NCI-H1048 (cell line): Measurements from ENCODE around the gene PTPRN2.

Experiments
- DNase-seq: peaks from one replicate; lab custom pipeline; 2025; lab: John Stamatoyannopoulos, UW

The PTPRN2 gene

DNA sequence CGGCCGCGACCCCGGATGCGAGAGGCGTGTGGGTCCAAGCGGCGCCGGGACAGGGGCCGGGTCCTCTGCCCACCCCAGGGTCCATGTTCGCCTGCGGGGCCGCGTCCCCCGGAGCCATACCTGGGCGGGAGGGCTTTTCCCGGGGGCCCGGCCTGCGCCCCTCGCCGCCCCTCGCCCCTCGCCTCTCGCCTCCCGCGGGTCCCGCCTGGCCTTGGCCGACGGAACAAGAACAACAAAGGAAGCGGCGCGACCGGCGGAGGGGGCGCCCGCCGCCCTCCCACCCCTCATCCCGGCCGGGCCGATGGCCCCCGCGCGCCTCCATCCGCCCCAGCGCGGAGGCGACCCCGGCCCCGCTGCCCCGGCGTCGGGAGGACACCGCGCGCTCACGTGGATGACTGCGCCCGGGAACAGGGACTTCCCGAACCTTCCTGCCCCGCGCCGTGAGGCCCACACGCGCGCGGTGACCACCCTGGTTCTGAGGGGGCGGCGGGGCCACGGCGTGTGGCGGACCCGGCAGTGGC is 902.7 kb downstream of the PTPRN2 start:
- DNase-seq, result no peak

DNA sequence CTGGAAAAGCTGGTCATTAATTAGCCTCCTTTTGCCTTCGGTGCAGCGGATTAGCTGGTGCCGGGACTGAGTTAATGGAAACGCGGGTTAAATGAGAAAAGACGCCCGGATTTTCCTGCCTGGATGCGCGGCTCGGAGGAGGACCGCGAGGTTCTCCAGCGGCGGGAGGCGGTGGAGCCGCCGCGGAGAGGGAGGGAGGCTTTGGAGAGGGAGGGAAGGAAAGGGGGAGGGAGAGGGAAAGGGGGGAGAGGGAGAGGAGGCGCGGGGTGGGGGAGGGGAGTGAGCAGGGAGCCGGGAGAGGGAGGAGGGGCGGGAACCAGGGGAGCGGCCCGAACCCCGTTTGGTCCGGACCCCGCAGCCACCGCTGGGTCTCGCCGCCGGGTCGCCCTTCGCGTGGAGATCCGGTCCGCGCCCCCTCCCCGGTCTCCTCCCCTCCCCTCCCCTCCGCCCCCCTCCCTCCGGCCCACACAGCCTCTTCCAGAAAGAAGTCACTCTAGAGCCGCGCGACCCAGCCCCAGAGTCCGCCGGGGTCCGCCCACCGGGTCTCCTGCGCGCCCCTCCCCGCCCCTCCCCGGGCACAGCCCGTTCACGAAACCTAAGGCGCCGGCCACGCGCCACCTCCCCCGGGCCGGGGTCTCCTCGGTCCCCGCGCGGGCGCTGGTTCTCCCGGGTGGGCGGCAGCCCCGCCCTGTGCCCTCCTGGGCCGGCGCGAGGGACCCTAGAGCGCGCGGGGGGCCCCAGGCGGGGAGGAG is 903.3 kb downstream of the PTPRN2 start:
- DNase-seq, result no peak

DNA sequence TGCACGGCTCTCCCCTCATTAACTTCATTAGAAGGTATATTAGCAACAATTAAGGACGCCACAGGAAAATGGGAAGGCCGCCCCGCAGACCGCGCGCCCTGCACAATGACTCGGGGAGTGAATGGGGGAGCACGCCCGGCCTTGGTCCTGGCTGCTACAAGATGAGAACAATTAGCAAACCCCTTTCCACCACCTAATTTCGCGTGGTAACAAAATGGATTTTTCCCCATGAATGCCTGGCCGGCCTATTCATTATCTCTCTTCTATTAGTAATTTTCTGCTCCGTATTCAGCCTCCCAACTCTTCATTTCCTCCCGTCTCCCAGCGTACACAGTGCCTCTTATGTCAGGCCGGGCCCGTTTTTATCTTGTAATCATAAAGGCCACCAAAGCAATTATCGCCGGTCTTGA is 903.9 kb downstream of the PTPRN2 start:
- no peak for DNase-seq

DNA sequence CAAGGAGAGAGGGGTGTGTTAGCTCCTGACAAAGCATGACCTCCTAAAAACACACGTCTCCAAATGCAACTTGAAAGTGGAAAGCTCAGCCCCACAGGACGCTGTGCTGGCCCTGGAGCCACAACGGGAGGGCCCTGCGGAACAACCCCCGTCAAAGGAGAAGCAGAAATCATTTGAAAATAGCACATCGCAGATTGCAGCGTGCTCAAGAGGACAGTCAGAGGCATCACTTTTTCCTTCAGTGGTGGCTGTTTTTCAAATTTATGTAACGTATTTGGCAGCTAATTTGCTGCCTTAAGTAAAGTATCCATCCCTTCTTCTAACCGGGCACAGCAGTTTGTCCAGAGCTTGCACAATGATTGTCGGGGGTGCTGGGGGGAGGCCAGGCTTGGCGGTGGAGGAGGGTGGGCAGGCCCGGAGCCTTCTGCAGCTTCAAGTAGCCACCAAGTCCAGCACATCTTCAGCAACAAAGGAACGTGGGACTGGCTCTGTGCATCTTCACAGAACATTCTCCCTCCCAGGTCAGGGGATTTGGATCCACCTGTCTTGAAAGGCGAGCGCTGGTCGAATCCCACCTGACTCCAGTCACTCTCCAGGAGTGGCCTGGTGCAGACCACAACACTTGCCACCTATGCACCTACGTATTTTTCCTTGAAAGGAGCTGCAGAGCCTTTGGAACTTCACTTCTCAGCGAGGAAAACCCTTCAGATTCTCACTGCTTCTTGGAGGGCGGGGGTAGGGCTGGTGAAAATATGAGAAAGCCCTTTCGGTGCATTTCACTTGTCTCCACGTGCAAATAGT is 904.5 kb downstream of the PTPRN2 start:
- DNase-seq, result no peak

DNA sequence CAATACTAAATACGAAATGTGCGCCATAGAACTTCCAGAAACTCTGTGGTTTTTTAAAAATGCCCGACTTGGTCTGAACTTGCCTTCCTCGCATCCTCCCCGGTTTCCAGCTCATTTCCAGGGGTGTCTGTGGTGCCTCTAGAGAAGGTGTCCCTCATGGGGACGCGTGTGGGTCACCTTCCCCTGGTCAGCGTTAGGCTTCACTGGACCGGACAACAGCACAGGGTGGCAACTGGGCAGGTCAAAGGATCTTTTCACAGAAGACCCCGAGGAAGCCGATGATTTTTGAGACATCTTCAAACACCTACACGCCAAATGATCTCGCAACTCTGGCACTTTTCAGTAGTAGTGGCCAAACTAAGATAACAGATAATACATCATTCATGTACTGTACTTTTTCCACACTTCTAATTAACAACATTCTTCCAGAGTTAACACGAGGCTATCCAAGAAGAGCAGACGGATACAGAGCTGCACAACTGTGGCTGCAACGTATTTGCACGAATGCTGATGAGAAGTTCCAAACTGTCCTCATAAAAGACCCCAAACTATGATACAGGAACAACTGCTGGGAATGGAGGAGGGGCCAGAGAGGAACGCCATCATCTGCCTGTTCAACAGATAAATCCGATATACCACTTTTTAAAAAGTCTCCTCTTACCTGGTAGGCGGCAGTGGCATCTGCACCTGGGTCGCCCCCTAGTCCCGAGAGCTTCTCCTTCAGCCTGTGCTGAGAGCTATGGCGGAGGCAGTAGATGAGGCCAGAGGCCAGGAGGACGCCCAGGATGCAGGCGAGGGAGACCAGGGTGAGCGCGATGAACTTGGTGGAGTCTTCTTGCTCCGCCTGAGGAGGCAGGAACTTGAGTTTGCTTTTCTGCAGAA is 905.3 kb downstream of the PTPRN2 start:
- no peak for DNase-seq

DNA sequence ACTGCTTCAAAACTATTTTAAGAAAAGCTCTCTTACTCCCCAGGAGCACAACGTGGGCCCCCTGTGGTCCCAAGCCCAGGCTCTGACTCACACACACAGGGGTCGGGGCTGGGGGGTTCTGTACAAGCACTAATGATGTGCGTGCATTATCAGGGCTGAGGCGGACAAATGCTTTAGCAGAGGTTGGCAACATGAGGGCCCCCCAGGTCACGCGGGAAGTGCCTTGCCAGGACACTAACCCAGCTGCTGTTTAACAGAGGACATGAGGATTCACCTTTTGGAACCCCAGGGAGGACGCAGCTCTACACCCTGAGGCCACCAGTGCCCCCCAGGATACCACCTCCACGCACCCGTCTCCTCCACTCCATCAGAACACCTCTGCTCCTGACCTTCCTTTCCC is 908.0 kb downstream of the PTPRN2 start:
- no peak for DNase-seq

DNA sequence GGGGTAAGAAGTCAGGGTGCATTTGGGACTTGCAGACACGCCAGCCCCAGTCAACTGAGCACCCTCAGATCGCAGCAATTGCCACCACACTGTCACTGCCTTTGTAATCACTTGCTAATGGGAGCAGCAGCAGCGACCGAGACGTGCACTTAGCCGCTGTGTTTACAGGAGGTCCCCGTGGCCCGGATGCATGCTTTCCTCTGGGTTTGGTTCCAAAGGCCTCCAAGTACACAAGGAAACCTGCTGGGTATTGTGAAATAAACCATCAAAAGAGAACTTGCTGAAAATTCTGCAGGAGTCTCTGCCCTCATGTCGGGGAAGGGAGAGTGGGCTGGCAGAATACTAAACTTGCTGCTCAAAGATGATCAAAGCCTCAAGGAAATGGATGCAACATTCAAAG is 909.1 kb downstream of the PTPRN2 start:
- DNase-seq, result no peak

DNA sequence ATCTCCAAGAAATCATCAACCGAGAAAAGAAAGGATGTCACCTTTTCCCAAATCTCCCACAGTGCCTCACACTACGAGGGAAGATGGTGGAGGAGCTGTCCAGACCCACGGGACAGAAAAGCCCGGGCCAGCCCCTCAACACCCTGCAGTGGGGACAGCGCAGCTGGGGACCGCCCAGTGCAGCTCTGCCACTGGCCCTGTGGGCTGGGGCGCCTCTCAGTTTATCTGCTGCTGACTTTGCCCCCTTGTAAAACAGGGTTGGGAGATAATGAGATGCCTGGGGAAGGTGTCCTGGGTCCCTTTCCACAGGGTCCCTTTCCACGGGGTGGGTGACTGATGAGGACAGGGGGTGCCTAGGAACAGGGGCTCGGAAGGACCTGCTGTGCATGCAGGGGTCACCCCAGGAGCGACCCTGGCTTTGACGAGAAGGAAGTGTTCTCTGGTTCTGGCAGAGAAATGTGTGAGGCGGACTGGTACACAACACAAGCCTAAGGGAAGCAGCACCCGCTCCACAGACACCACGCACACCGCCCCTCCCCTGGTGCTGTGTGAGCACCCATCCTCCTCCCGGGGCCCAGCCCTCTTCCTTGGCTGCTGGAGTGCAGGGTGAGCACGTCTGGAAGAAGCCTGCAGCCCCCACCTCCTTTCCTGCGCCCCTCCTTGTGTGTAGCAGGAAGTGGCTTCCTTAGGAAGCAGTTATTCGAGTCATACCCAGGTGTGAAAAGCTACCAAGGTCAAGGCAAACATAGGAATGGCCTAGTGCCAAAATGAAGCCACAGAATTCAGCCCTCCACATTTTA is 911.0 kb downstream of the PTPRN2 start:
- DNase-seq, result no peak

DNA sequence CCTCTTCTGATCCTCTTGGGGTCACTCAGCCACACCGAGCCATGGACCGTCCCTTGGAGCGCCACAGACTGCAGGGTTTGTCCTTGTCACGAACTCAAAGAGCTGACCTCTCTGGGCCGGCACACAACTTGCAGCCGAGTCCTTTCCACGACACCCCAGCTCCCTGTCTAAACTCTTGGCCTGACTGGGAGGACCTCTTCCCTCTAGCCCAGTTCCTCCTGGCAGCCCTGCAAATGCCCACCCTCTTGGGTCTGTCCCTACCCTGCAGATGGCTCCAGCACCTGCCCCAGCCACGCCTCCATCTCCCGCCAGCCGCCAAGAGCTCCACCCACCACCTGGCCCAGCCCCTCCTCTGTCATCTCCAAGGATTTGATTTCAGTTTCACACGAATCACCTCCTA is 911.6 kb downstream of the PTPRN2 start:
- no peak for DNase-seq

DNA sequence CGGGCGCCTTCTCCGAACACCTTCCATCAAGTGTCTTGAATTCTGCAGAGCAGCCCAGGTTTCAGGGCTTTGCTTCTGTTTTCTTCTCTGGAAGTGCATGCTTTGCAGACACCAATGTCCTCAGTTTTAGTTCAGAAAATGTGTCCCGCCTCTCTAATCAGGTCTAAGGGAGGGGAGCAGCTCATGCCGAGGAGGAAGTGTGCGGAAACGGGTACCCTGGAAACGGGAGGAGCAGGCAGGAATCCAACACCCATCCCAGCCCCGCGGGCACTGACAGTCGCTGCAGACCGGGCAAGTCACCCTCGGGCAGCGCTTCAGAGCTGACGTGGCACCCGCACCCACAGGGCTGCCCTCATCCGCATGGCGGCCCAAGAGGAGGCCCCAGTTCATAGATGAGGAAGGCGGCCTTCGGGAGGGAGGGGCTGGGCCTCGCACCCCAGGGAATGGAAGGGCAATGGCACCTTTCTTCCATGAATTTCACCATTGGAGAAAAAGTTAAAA is 912.1 kb downstream of the PTPRN2 start:
- no peak for DNase-seq

DNA sequence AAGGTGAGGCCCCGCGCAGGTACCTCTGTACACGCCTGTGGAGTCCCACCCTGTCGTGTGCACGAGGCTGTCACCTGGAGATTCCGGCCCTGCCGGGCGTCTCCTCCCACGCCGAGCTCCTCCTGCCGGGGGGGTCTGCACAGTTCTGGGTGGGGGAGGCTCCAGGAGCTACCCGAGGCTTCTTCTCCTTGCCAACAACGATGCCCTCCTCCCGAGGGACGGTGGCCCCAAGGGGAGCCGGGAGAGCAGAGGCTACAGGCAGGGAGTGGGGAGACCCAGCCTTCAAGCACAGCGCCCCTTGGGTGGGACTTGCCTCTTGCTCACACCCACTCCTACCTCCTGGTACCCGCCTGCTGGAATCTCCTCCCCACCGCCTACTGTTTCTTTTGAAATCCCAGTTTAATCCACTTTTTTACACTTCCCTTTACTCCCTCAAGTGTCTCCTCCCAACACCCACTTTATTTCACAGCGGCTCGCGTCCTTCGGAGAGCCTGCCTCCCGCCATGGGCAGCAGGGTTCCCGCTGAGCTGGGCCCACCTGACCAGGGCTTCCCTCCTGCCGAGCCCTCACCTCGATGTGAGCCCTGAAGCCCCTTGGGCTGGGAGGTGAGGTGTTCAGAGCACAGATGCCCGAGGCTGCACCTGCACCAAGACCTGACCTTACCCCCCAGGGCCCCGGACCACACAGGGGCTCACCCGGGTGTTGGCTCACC is 912.8 kb downstream of the PTPRN2 start:
- no peak for DNase-seq

DNA sequence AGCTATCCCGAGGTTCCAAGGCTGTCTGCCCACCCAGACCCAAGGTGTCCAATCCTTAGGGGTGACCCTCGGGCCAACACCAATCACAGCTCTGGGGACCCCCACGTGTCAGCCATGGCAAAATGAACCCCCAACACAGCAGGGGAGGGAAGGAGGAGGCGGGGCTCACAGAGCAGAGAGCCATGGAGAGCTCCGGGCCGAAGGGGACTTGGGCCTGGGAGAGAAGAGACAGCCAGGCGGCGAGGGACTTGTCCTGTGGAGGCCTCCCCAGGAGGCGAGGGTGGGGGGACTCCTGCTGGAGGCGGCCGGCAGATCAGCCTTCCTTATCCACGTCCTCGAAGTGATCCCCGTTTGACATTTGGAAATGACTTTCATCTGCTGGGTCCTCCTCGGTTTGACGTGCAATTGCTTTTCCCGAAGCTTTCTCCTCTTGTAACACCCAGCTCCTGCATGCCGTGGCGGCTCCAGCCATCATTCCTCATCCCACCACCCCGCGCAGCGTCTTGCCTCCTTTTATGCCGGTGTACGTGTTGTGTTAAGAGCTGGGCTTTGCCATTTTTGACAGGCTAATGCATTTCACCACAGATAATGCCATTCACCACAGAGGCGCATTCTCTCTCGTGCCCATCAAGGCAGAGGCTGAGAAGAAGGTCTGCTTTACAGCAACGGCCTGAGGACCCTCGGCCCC is 913.5 kb downstream of the PTPRN2 start:
- no peak for DNase-seq

DNA sequence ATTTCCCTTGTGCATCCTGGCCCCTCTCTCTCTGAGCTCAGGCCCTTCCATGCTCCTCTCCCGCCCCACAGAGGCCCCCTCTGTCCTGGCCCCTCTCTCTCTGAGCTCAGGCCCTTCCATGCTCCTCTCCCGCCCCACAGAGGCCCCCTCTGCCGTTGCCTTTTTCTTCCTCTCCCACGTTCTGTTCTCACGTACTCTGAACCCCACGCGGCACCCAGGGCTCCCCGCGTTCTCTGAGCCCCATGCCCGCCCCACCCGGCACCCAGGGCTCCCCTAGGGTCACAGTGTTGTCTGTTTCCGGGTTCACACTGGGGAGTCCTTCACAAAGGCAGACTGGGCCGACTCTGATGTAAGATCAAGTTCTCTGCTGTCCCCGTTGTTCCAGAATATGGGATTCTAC is 914.0 kb downstream of the PTPRN2 start:
- DNase-seq, result no peak

DNA sequence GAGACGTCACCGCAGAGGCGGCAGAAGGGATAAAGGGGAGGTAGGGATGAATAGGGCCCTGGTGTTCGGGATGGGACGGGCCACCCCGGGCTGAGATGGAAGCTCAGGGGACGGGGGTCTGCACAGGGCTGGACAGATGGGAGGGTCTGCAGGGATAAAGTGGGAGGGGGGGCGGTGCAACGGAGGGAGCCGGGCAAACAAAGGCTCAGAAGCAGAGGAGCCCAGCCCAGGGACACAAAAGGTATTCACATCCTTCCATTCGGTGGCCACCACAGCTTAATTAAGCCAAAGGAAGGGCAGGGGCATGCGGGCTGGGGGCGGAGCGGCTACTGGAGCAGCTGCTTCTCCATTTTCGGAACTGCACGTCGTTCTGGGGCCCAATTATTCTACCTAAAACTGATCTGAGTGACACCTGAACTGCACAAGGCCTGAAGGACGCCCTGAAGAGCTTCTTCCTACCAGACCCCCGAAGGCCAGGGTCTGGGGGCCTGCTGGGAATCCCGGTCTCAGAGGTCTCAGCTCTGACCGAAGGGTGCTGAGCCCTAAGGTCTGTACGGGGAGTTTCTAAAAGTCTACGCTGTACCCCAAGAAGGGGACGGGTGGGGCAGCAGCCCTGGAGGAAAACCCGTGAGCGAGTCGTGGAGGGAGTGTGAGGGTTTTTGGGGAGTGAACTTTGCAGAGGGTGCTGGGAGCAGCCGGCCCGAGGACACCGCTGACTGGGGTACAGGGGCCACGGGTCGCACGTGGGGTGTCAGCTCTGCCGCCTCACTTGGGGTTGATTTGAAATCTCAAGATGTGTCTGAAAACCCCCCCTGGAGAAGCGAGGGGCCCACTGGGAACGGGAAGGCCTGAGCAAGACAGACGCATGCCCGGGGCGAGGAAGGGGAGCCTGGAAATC is 916.0 kb downstream of the PTPRN2 start:
- DNase-seq, result no peak

DNA sequence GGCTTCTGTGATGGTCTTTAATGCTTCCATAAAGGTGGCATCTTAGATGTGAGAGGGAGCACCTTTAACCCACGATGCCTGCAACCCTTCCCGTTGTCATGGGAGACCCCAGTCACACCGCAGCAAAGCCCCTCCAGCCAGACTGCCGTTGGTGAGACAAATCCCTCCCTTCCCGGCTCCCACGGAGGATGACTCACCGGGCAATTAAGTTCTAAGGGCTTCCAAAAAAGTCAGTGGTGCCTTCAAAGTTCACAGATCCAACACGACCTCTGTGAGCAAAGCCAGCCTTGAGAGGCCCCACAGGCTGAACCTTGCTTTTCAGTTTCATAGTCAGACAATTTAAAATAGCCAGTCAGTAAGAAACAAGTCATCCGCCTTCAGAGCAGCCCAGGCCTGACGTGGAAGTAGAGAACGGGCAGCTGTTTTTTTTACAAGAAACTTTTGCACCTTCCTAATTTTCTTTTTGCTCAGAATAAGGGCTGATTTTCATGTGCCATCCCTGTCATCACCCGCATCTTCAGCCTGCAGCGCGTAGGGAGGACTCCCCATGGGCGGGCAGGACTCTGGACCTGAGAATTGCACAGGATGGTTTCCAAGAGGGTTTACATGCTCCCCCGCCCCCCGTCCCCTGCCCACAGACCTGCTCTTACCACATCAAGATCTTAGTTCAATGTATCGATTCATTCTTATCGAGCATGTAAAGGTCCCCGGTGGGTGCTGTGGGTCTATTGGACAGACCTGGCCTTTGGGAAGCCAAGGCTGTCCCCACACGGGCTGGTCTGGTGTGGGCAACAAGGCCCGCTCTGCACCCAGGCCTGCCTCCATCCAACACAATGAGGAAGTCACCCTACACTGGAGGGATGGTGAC is 916.9 kb downstream of the PTPRN2 start:
- DNase-seq, result no peak

DNA sequence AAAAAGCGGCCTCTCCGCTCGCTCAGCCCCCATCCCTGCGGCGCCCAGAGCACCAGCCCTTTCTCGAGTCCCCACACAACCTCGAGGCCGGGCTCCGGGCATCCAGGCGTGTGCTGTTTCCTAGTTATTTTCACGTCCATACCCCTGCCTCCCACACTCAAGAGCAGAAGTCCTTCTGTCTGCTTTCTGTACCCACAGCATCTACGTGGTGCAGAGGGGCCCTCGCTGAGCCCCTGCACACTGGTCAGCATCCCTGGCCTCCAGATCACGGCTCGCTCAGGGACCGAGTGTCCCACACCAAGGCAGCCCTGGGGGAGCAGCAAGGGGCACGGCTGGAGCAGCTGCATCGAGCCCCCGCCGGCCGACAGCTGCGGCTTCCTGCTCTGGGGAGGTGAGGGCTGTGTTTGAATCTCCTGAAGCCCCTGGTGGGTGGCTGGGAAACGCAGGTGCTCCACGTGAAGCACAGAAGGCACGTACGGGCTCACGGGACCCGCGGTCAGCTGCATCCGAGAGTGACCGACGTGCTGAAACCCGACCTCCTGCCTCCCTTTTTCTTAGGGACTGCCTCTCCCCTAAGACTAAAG is 917.8 kb downstream of the PTPRN2 start:
- DNase-seq, result no peak

DNA sequence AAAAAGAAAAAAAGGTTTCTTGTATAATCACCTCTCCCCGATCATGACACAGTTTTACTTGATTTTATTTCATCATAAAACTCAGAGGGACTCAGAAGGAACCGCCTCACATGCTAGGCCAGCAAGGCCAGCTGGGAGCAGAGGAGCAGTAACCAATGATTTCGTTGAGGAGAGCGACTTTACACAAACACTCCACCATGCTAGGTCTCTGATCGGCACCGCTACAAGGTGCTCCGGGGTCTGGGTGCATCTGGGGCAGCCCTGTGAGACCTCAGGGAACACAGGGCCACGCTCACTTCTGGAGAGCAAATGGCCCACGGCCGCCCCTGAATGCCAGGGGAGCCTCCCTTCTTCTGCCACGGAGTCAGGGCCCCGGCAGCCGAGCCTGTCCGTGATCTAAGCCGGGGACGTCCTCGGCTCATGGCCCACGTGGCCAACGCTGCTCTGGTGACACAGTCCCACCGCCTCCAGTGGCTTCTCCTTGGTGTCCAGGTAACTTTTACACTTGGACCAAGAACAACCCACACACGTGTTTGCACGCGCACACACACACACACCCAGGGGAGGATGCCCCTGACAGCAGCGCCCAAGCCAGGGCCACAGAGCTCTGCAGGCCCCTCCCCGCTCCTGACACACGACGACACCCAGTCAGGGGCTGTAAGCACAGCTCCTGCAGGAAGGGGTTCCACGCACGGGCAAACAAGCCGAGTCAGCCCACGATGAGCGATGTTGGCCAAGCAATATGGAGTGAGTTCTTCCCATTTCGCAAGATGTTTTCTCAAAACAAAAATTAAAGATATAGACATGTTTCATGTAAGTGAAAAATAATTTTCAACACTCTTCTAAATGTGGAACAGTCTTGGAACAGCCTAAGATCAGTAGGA is 918.5 kb downstream of the PTPRN2 start:
- DNase-seq, result no peak
